ENCODE data around the gene ARPC5.

ARPC5 gene

DNA sequence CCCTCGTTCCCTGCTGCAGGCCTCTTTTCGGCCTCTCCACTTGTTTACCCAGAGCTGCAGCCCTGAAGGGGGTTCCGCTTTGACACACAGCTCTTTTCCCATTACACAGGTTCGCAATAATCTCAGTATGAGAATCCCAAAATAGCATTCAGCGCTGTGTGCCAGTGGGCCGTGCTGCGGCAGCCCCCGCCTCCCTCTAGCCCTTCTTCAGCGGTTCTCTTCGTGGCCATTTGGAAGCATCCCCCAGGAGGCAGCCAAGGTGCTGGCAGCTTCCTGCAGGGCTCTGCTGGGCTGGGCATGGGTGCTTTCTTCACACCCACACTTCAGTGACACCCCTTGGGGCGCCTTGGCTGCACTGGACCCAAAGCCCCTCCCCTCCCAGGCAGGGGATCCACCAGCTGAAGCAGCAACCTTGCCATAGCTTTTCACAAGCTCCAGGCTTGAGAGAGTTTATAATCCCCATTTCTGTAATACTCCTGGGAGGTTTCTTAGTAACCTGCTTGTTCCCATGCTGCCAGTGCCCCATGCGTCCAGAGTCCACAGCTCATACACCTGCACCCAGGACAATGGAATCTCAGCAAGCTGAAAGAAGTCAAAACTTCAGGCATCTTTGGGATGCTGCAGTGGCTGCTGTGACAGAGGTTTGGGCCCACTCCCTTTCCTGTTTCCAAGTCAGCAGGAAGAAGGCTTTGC, 53.4 kb downstream of the ARPC5 start:
- DNase-seq = no peak

DNA sequence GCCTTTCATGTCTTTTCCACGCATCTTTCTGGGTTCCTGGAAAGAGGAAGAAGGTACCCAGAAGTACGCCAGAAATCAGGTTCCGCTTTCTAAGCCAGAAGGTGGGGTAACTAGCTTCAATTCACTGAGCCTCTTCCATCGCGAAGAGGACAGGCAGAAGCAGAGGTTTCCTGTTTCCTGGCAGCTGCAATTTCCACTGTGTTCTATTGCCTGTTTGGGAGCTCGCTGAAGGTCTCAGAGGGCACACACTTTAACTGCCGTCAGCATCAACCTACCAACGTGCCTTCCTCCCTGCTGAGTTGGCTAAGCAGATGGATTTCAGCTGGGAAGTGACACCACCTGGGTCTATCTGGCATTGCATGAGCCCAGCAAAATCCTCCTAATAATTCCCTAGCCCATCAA, 55.3 kb downstream of the ARPC5 start:
- DNase-seq = no peak

DNA sequence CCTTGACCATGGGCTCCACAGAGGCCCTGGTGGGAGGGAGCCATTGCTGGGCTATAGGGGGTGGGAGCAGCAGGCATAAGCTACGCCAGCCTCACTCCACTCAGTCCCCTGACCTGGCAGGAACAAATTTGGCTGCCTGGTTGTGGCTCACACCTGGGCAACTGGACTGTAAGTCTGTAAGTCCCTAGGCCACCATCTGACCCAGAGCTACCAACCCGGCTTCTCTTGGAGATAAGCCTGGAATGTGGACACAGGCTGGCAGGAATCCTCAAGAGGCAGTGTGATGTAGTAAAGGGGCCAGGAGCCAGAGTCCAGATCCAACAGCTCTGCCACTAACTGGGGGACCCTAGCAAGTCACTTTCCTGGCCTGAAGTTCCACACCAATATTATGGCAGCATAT, 56.7 kb downstream of the ARPC5 start:
- no peak for DNase-seq

DNA sequence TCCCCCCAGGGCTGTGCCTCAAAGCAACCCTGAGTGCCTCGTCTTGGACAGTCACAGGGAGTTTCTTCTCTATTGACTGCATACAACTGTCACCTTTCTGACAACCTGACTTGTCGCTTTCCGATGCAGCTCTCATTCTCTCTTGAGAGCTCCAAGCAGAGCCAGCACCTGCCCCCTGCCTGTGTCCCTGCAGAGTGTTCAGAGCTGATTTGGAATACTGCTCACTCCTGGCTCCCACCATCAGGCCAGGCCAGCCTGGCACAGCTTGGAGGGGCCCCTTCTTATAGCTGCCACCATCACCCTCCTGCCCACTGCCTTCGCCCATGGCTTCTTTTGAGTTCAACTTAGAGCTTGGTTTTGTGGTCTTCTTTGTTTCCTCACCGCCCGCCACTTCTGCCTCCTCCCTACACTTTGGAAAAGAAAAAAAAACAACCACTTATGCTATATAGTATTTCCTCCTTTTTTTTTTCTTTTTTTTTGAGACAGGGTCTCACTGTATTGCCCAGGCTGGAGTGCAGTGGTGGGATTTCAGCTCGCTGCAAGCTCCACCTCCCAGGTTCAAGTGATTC, 57.6 kb downstream of the ARPC5 start:
- DNase-seq = no peak

DNA sequence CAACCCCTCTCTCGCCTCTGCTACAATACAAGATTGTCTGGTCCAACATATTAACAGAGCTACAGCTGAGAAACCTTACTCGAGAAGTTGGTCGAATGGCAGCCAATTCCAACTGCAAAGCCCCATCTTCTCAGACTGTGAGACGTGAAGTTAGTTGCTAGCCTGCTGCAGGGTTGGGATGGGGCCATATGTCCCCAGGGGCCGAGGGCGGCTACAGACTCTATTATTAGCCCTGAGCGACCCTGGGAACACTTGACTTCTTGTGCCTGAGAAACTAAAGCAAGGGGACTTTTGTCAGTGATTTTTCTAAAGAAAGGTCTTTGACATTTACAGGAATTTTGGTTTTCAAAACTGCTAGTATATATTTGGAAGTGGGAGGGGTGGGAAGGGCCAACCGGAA, 59.0 kb downstream of the ARPC5 start:
- no peak for DNase-seq

DNA sequence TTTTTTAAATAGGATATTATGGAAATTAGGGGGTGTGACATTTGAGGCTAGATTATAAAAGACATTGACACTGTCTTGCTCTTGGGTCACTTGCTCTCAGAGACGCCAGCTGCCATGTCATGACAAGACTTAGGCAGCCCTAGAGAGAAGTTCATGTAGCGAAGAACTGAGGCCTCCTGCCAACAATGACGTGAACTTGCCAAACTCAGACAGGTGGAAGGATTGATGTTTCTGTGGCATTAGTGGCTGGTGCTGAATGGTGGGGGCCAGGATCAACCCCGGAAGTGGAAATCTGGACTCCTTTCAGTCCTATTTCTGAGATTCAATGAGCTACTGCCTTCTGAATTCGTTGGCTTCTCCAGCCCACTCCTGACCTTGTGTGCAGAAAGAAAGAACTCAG, 60.0 kb downstream of the ARPC5 start:
- no peak for DNase-seq

DNA sequence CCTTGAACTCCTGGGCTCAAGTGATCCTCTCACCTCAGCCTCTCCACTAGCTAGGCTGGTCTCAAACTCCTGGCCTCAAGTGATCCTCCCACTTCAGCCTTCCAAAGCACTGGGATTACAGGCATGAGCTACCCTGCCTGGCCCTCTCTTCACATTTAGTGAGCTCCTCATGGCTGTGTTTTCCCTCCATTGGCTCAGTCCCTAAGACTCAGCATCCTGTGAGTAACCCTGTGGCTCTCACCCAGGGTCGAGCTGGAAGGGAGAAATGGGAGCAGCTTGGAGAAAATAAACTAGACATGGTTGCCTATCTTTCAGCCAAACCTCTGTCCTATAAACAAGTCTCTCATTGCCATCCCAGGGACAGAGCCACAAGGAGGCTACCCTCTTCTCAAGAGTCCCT, 62.9 kb downstream of the ARPC5 start:
- no peak for DNase-seq

DNA sequence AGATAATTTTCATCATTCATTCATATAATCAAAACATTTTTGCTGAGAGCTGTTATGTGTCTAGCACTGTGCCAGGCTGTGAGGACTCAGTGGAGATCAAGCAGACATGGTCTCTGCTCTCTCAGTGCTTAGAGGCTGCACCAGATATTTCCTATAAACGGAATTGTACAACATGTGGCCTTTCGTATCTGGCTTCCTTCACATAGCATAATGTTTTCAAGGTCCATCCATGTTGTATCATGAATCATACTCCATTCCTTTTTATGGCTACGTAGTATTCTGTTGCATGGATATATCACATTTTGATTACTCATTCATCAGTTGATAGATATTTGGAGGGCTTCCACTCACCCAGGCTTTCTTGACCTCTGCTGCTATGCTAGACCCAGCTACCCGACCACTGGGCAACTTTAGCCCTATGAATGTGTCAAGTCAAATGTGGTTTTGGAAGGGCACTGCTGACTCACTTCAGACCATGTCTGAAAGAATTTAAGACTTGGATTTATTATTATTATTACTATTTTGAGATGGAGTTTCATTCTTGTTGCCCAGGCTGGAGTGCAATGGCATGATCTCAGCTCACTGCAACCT, 63.8 kb downstream of the ARPC5 start:
- DNase-seq = no peak
